ENCODE results near the gene AKAP9.
A peak's percentile ranks its signal among the peaks of the same experiment; 100 is the strongest.

DNA sequence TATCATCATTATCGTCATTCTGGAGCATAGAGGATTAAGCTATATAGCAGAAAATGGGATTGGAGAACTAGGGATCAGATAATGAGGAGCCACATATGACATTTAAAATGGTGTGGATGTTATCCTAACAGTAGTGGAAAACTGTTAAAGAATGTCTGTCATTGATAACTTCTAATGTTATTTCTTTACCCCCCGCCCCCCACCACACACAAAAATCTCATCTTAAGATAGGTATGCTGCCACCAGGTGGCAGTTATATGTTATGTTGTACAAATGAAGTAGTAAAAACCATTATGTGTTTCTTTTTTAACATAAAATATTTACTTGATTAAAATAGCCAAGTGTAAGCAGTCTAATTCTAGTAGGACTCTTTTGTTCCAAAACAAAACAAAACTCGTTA is 13.0 kb downstream of the AKAP9 start:
- TF ChIP-seq, protein P1, sequence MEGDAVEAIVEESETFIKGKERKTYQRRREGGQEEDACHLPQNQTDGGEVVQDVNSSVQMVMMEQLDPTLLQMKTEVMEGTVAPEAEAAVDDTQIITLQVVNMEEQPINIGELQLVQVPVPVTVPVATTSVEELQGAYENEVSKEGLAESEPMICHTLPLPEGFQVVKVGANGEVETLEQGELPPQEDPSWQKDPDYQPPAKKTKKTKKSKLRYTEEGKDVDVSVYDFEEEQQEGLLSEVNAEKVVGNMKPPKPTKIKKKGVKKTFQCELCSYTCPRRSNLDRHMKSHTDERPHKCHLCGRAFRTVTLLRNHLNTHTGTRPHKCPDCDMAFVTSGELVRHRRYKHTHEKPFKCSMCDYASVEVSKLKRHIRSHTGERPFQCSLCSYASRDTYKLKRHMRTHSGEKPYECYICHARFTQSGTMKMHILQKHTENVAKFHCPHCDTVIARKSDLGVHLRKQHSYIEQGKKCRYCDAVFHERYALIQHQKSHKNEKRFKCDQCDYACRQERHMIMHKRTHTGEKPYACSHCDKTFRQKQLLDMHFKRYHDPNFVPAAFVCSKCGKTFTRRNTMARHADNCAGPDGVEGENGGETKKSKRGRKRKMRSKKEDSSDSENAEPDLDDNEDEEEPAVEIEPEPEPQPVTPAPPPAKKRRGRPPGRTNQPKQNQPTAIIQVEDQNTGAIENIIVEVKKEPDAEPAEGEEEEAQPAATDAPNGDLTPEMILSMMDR (conservative IDR thresholded peaks at IDR 0.05; ENCODE audit: low read depth, low read length): peak; percentile 54
- no peak for TF ChIP-seq EZH2 (IDR thresholded peaks at IDR 0.05; ENCODE audit: borderline replicate concordance, low read depth, low read length, poor library complexity, severe bottlenecking)

All from A673 (cell line).